Parathyroid adenoma (tissue), 2 donors: ENCODE results near the gene DAB2IP.

Experiments
- H2AFZ ChIP-seq: fragments of 300-600 bp; sonication (generic); one replicate; pipeline ENCODE4 v1.7.0; 2017; ENCODE audit warnings: antibody characterized with exemption, mild to moderate bottlenecking
- H3K27ac ChIP-seq: fragments of 300-600 bp; sonication (generic); one replicate; pipeline ENCODE4 v1.7.0; 2017
- H3K27me3 ChIP-seq: fragments of 300-600 bp; sonication (generic); one replicate; pipeline ENCODE4 v1.7.0; 2017; ENCODE audit warnings: low read length; ENCODE audit not compliant: control insufficient read depth, insufficient read depth
- H3K36me3 ChIP-seq: fragments of 300-600 bp; sonication (generic); one replicate; pipeline ENCODE4 v1.7.0; 2017; ENCODE audit warnings: low read length; ENCODE audit not compliant: control insufficient read depth, insufficient read depth
- H3K4me1 ChIP-seq: fragments of 300-600 bp; sonication (generic); one replicate; pipeline ENCODE4 v1.7.0; 2017; ENCODE audit warnings: control low read depth
- H3K4me2 ChIP-seq: fragments of 300-600 bp; sonication (generic); one replicate; pipeline ENCODE4 v1.7.0; 2017; ENCODE audit warnings: low read length
- H3K4me3 ChIP-seq: fragments of 300-600 bp; sonication (generic); one replicate; pipeline ENCODE4 v1.7.0; 2017; ENCODE audit warnings: low read depth, low read length
- H3K79me2 ChIP-seq: fragments of 300-600 bp; sonication (generic); one replicate; pipeline ENCODE4 v1.7.0; 2017; ENCODE audit warnings: control low read depth
- H3K9ac ChIP-seq: fragments of 300-600 bp; sonication (generic); one replicate; pipeline ENCODE4 v1.7.0; 2017; ENCODE audit warnings: mild to moderate bottlenecking
- H3K9me3 ChIP-seq: fragments of 300-600 bp; sonication (generic); one replicate; pipeline ENCODE4 v1.7.0; 2017; ENCODE audit warnings: low read length; ENCODE audit not compliant: control insufficient read depth
- CTCF ChIP-seq: fragments of 300-600 bp; sonication (generic); IDR thresholded peaks from one replicate; pipeline ENCODE4 v1.7.0; 2017; ENCODE audit warnings: antibody characterized with exemption, mild to moderate bottlenecking
- donor health status: primary hyperparathyroidism.

DAB2IP gene

DNA sequence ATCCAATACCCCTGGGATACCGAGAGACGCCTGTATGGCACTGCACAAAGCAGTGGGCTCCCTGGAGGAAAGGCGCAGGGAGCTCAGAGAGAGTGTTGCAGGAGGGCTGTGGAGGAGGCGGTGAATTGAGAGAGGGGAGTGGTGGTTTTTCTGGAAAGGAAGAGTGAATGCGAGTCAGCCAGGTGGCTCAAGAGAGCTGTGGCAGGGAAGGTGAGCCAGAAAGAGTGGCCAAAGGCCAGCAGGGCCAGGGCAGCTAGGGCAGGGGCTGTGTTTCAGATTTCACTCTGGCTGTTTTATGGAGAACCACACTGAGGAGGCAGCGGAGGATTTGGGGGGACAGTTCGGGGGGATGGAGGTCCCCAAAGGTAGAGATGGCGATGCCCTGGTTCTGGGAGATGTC is 13.0 kb upstream of the DAB2IP start:
- H3K27ac ChIP-seq: no peak overlapping the region
- H2AFZ ChIP-seq: no peak overlapping the region
- H3K27me3 ChIP-seq: no peaks in the 10 kb centered on the region
- H3K9ac ChIP-seq: no peak overlapping the region
- H3K79me2 ChIP-seq: no peaks in the 10 kb centered on the region
- no peak for TF ChIP-seq CTCF
- no peaks in the 10 kb centered on the region for H3K36me3 ChIP-seq
- no peak overlapping the region for H3K4me2 ChIP-seq
- no peaks in the 10 kb centered on the region for H3K9me3 ChIP-seq
- H3K4me1 ChIP-seq: no peaks in the 10 kb centered on the region
- no peak overlapping the region for H3K4me3 ChIP-seq

DNA sequence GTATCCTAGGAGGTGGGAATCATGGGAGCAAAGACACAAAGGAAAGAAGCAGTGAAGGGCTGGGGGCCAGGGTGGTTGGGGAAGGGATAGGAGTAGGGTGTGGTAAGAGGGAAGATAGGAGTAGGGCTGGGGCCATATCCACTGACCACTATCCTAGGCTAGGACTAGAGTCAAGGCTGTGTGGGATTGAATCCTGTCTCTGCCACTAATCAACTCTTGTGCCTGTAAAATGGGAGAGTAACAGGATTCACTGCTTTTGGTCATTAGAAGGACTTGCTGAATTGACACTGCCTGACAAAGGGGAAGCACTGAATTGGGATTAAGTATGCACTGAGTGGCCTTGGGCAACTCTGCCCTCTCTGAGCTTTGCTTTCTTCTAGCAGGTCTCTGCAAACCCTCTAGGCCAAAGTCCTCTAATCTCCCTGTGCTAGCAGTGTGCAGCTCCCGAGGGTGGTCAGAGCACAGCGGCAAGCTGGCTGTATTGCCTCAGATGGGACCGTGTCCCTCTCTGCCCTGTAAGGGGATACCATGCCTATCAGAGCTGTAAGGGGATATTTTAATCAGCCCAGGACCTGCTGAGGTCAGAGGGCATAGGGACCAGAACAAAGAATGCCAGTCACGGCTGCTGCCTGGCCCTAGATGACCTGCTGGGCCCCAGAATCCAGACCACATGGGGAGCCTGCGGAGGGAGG is 12.4 kb upstream of the DAB2IP start:
- no peak overlapping the region for H3K4me2 ChIP-seq
- no peak overlapping the region for H3K27ac ChIP-seq
- no peaks in the 10 kb centered on the region for H3K79me2 ChIP-seq
- H3K27me3 ChIP-seq: no peaks in the 10 kb centered on the region
- H3K9me3 ChIP-seq: no peaks in the 10 kb centered on the region
- H3K36me3 ChIP-seq: no peaks in the 10 kb centered on the region
- H2AFZ ChIP-seq: no peak overlapping the region
- H3K9ac ChIP-seq: no peak overlapping the region
- H3K4me1 ChIP-seq: no peaks in the 10 kb centered on the region
- no peak for TF ChIP-seq CTCF
- H3K4me3 ChIP-seq: no peak overlapping the region

DNA sequence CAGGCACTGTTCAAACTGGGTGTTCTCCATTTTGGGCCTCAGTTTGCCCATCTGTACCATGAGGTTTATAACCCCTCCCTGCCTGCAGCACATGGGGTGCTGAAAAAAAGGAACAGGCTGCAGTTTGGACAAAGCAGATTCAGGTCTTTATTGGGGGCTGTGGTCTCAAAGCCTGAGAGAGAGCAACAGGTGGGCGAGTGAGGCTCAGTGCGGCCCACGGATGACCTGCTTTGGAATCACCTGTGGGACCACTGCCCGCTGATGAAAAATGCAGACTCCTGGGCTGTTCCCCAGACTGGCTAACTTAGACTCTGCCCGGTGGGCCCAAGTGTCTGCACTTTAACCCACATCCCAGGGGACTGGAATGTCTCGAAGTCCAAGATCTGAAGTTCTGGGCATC is 11.8 kb upstream of the DAB2IP start:
- no peak overlapping the region for H3K27ac ChIP-seq
- no peaks in the 10 kb centered on the region for H3K4me1 ChIP-seq
- no peak for TF ChIP-seq CTCF

DNA sequence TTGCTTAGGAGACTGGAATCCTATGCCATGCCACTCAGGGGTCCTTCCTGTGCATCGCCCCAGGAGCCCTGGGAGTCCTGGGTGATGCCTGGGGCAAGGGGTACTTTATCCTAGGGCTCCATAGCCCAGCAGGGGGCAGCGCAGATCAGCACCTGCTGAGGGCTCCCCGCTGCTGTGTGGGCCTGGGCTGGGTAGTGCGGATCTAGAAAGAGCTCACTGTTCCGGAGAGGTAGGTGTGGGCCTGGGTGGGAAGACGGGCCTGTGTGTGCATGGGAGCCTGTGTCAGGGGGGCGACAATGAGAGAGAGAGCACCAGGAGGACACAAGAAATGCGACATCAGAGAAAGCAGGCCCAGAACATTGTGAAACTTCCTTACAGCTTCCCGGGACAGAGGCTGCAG is 11.4 kb upstream of the DAB2IP start:
- Histone ChIP-seq H3K79me2 (no peaks in the 10 kb centered on the region), H3K9me3 (no peaks in the 10 kb centered on the region), H2AFZ (no peak overlapping the region), H3K4me2 (no peak overlapping the region), H3K4me3 (no peak overlapping the region), H3K27me3 (no peaks in the 10 kb centered on the region), H3K27ac (no peak overlapping the region), H3K9ac (no peak overlapping the region), H3K4me1 (no peaks in the 10 kb centered on the region), H3K36me3 (no peaks in the 10 kb centered on the region)
- peak; percentile 34 for TF ChIP-seq CTCF

More for the DNA sequence above, 11.8 kb upstream of the DAB2IP start:
- Histone ChIP-seq H3K4me2 (no peak overlapping the region), H3K9ac (no peak overlapping the region), H3K9me3 (no peaks in the 10 kb centered on the region), H3K36me3 (no peaks in the 10 kb centered on the region), H3K27me3 (no peaks in the 10 kb centered on the region), H2AFZ (no peak overlapping the region), H3K4me3 (no peak overlapping the region), H3K79me2 (no peaks in the 10 kb centered on the region)
